ENCODE results near the gene IL17C.

GRCh38 chr16:88667461-88667860 lies 29.1 kb downstream of the IL17C start:
- TF ChIP-seq POLR2AphosphoS5 (IDR thresholded peaks at IDR 0.05; ENCODE audit: low read depth, low read length) (no peak), POLR2A (IDR thresholded peaks at IDR 0.05; ENCODE audit: low read depth, low read length) (no peak), TAF1 (IDR thresholded peaks at IDR 0.05; ENCODE audit: low read depth, low read length) (no peak), PAX5 (IDR thresholded peaks at IDR 0.05; ENCODE audit: insufficient read depth, low read length, severe bottlenecking) (no peak), SPI1 (IDR thresholded peaks at IDR 0.05; ENCODE audit: low read depth, low read length) (no peak)
